ENCODE results near the gene CUBN.
"Not testable (repeated sequence)": the region's sequence is repeated elsewhere in the genome, so short reads cannot be mapped to it uniquely, and the experiment has no call there.

Gene CUBN

GRCh38 chr10:17031637-17032635 lies 97.7 kb downstream of the CUBN start:
- DNase-seq = no peak

- DNase-seq = peak; percentile 84
Measured at GRCh38 chr10:17029581-17030271, 99.9 kb downstream of the CUBN start.

GRCh38 chr10:17029239-17029580 lies 100.4 kb downstream of the CUBN start:
- DNase-seq = no peak

GRCh38 chr10:17028798-17029197 lies 100.8 kb downstream of the CUBN start:
- DNase-seq = no peak

- peak; percentile 81 for DNase-seq
Measured at GRCh38 chr10:17026686-17027485, 102.7 kb downstream of the CUBN start.

- peak; percentile 89 for DNase-seq
Measured at GRCh38 chr10:17025444-17026295, 103.9 kb downstream of the CUBN start.

- no peak for DNase-seq
Measured at GRCh38 chr10:17024461-17024860, 105.2 kb downstream of the CUBN start.

- peak; percentile 85 for DNase-seq
Measured at GRCh38 chr10:17023386-17024298, 106.0 kb downstream of the CUBN start.

GRCh38 chr10:17022896-17023295 lies 106.7 kb downstream of the CUBN start:
- DNase-seq = no peak

GRCh38 chr10:17022466-17022825 lies 107.2 kb downstream of the CUBN start:
- DNase-seq = no peak

- no peak for DNase-seq
Measured at GRCh38 chr10:17021656-17022465, 107.8 kb downstream of the CUBN start.

GRCh38 chr10:17019696-17020095 lies 109.9 kb downstream of the CUBN start:
- DNase-seq = no peak

GRCh38 chr10:17013131-17013983 lies 116.3 kb downstream of the CUBN start:
- not testable (repeated sequence) for DNase-seq

GRCh38 chr10:17012731-17013130 lies 116.9 kb downstream of the CUBN start:
- DNase-seq = not testable (repeated sequence)

- DNase-seq = no peak
Measured at GRCh38 chr10:17010363-17011145, 119.1 kb downstream of the CUBN start.

GRCh38 chr10:17009212-17009700 lies 120.4 kb downstream of the CUBN start:
- DNase-seq = no peak

- DNase-seq = no peak
Measured at GRCh38 chr10:17007418-17007770, 122.2 kb downstream of the CUBN start.

Measured in stimulated activated CD4-positive, alpha-beta T cell treated with anti-CD3 and anti-CD28 coated beads, Interleukin-1b, Interleukin-23, amount 100 ng/mL, for 48 hours (primary cell).